Vagina (tissue), 2 donors: ENCODE results near the gene CHD5.

Source experiments
- POLR2A ChIP-seq, 2 donors: fragments of 450-650 bp; IDR thresholded peaks; one replicate each; pipeline ENCODE4 v1.6.1; 2017; ENCODE audit warnings: antibody characterized with exemption in 2 of 2, mild to moderate bottlenecking in 2 of 2, moderate library complexity in 2 of 2
- POLR2AphosphoS5 ChIP-seq, 2 donors: sonication (generic); formaldehyde crosslinking; IDR thresholded peaks; one replicate each; pipeline ENCODE4 v1.9.0; 2017; ENCODE audit warnings: antibody characterized with exemption in 2 of 2, mild to moderate bottlenecking in 2 of 2, low read depth in 1 of 2; ENCODE audit not compliant: insufficient read depth in 1 of 2
- TF ChIP-seq, protein P1 (sequence below), 3 experiments: fragments of 450-650 bp in 2 of 3; fragments of 200-600 bp in 1 of 3; sonication (generic) in 1 of 3; IDR thresholded peaks; one replicate each; pipeline ENCODE4 v1.5.1; 2017 to 2019; ENCODE audit warnings: antibody characterized with exemption in 3 of 3, mild to moderate bottlenecking in 2 of 3, moderate library complexity in 2 of 3

DNA sequence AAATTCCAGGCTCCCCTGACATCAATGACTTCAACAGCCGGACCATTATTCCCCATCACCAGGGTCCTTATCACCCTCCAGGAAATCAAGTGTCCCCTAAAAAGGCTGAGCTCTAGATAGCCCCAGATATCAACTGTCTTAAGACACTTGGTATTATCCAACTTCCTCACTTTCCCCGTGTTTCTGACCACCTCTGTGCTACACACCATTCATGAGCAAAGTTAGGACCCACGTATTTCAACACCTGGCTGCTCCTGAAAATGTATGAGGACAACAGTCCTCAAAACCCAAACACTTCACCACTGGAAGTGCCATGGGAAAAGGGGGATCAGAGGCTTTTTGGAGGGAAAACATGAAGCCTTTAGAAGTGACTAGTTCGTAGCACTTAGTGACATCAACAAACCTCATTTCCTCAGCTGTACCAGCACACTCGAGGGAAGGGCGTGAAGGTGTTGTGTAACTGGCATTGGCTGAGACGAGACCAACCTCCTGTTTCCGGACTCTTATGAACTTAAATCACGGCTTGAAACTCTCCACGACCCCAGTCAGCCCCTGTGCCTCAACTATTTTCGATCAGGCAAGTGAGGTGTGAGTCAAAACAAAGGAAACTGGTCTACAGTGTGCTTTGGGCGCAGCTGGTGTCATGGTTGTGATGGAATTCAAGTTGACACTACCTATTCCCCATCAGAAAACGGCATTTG lies 4.1 kb upstream of the CHD5 start:
- TF ChIP-seq, protein P1, sequence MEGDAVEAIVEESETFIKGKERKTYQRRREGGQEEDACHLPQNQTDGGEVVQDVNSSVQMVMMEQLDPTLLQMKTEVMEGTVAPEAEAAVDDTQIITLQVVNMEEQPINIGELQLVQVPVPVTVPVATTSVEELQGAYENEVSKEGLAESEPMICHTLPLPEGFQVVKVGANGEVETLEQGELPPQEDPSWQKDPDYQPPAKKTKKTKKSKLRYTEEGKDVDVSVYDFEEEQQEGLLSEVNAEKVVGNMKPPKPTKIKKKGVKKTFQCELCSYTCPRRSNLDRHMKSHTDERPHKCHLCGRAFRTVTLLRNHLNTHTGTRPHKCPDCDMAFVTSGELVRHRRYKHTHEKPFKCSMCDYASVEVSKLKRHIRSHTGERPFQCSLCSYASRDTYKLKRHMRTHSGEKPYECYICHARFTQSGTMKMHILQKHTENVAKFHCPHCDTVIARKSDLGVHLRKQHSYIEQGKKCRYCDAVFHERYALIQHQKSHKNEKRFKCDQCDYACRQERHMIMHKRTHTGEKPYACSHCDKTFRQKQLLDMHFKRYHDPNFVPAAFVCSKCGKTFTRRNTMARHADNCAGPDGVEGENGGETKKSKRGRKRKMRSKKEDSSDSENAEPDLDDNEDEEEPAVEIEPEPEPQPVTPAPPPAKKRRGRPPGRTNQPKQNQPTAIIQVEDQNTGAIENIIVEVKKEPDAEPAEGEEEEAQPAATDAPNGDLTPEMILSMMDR (IDR thresholded peaks at IDR 0.05) = no peak
- TF ChIP-seq POLR2AphosphoS5 (IDR thresholded peaks at IDR 0.05; ENCODE audit: insufficient read depth in 1 of 2, low read depth in 1 of 2) (no peak), POLR2A (IDR thresholded peaks at IDR 0.05) (no peak)
